IPS DF 19.7 (cell line): ENCODE results near the gene GGACT.
A peak's percentile ranks its signal among the peaks of the same experiment; 100 is the strongest.
"Not testable (repeated sequence)": the region's sequence is repeated elsewhere in the genome, so short reads cannot be mapped to it uniquely, and the experiment has no call there.

Source experiments
- DNase-seq: peaks from one replicate; pipeline ENCODE4 v3.0.0-alpha.2; 2013; ENCODE audit warnings: low read depth, low spot score

Gene GGACT

GRCh38 chr13:100601716-100602115, 13.1 kb upstream of the GGACT start:
- no peak for DNase-seq

- DNase-seq, result no peak
These were observed 12.3 kb upstream of the GGACT start for GRCh38 chr13:100600915-100601314.

- DNase-seq, result no peak
These were observed 11.9 kb upstream of the GGACT start for GRCh38 chr13:100600461-100600860.

GRCh38 chr13:100597253-100597652, 8.7 kb upstream of the GGACT start:
- no peak for DNase-seq

GRCh38 chr13:100596516-100596915, 7.9 kb upstream of the GGACT start:
- DNase-seq, result no peak

- DNase-seq, result no peak
These were observed 6.1 kb upstream of the GGACT start for GRCh38 chr13:100594731-100595130.

- DNase-seq, result no peak
These were observed 5.7 kb upstream of the GGACT start for GRCh38 chr13:100594255-100594654.

- DNase-seq, result no peak
These were observed 663 bp upstream of the GGACT start for GRCh38 chr13:100589178-100589725.

GRCh38 chr13:100584896-100585295, 3.7 kb downstream of the GGACT start:
- no peak for DNase-seq

- DNase-seq, result no peak
These were observed 7.1 kb downstream of the GGACT start for GRCh38 chr13:100581504-100581903.

- no peak for DNase-seq
These were observed 7.6 kb downstream of the GGACT start for GRCh38 chr13:100581030-100581429.

- DNase-seq, result no peak
These were observed 8.5 kb downstream of the GGACT start for GRCh38 chr13:100580045-100580444.

GRCh38 chr13:100577239-100577638, 11.3 kb downstream of the GGACT start:
- DNase-seq, result not testable (repeated sequence)

- DNase-seq, result peak; percentile 68
These were observed 15.5 kb downstream of the GGACT start for GRCh38 chr13:100573121-100573520.

GRCh38 chr13:100566543-100566942, 22.0 kb downstream of the GGACT start:
- DNase-seq, result no peak

GRCh38 chr13:100565286-100565685, 23.3 kb downstream of the GGACT start:
- no peak for DNase-seq

- DNase-seq, result no peak
These were observed 24.0 kb downstream of the GGACT start for GRCh38 chr13:100564444-100565223.

- no peak for DNase-seq
These were observed 24.8 kb downstream of the GGACT start for GRCh38 chr13:100563779-100564178.

- DNase-seq, result no peak
These were observed 26.9 kb downstream of the GGACT start for GRCh38 chr13:100561599-100562204.

GRCh38 chr13:100561158-100561499, 27.5 kb downstream of the GGACT start:
- DNase-seq, result no peak

GRCh38 chr13:100560498-100561157, 28.0 kb downstream of the GGACT start:
- DNase-seq, result no peak

GRCh38 chr13:100559886-100560285, 28.7 kb downstream of the GGACT start:
- DNase-seq, result no peak

- no peak for DNase-seq
These were observed 35.8 kb downstream of the GGACT start for GRCh38 chr13:100552755-100553154.
